SU-DHL-6 (cell line): ENCODE measurements around the gene CLMN.

Experiments
- CTCF ChIP-seq: fragments of 200-600 bp; sonication (generic); IDR thresholded peaks from one replicate; pipeline ENCODE4 v1.5.1; 2017; ENCODE audit warnings: antibody characterized with exemption, mild to moderate bottlenecking, low read length, moderate library complexity; ENCODE audit not compliant: insufficient read depth, poor library complexity, severe bottlenecking
- EZH2phosphoT487 ChIP-seq: fragments of 200-600 bp; sonication (generic), shearing (Covaris generic); conservative IDR thresholded peaks from 2 replicates; pipeline ENCODE4 v1.6.1; 2018; ENCODE audit warnings: mild to moderate bottlenecking, antibody characterized with exemption, low read length, moderate library complexity, mixed read lengths

GRCh38 chr14:95238487-95239298, 81.0 kb downstream of the CLMN start:
- TF ChIP-seq CTCF, result no peak
- TF ChIP-seq EZH2phosphoT487, result no peak
